Endothelial cell of umbilical vein (primary cell): ENCODE results near the gene TOM1. TPM values are rescaled to one million over a fixed set of nuclear protein-coding genes. Genes with fewer than 3 reads are reported as not detected.

Experiments used
- BruUV-seq: library from RNA; stranded (reverse); fragments of 400-500 nt; replicated peaks from 2 replicates; lab custom pipeline; 2021; lab: Mats Ljungman, UMichigan
- CTCF ChIA-PET: fragments of 300-600, 350-600 bp; sonication (Branson Sonifier 250); formaldehyde crosslinking; loops from one replicate; lab custom pipeline; 2021; ENCODE audit warnings: antibody characterized with exemption, inconsistent platforms; lab: Charles Lee
- POLR2A ChIA-PET: fragments of 300-600, 350-600 bp; sonication (Branson Sonifier 250); formaldehyde crosslinking; loops from one replicate; lab custom pipeline; 2021; ENCODE audit warnings: antibody characterized with exemption, inconsistent platforms; lab: Charles Lee
- DNase-seq: peaks from one replicate; pipeline ENCODE4 v3.0.0-alpha.2; 2011; ENCODE audit warnings: low read depth, low spot score
- FAIRE-seq: peaks from 2 replicates; lab custom pipeline; 2011; peaks lifted over from hg19 to GRCh38; lab: Jason Lieb, UNC
- H2AFZ ChIP-seq: 2 replicates; pipeline ENCODE4 v1.6.0; 2012; ENCODE audit warnings: low read depth, low read length, control low read depth, inconsistent platforms
- H3K27ac ChIP-seq: 2 replicates; pipeline ENCODE4 v1.5.1; 2011; ENCODE audit warnings: low read depth, mild to moderate bottlenecking, control low read depth, low read length, moderate library complexity; ENCODE audit not compliant: insufficient read depth
- H3K27me3 ChIP-seq, 2 experiments: 2 replicates each; pipeline versions ENCODE4 v1.6.0 to v1.6.1; 2011; ENCODE audit warnings: low read length in 2 of 2, mixed read lengths in 1 of 2; ENCODE audit not compliant: control insufficient read depth in 2 of 2, insufficient read depth in 2 of 2
- H3K36me3 ChIP-seq, 2 experiments: 2 replicates in 1 of 2; 3 replicates in 1 of 2; pipeline ENCODE4 v1.5.1; 2011; ENCODE audit warnings: low read length in 2 of 2, mild to moderate bottlenecking in 1 of 2, moderate library complexity in 1 of 2; ENCODE audit not compliant: control insufficient read depth in 2 of 2, insufficient read depth in 2 of 2; ENCODE audit errors: extremely low read depth in 1 of 2
- H3K4me1 ChIP-seq: 3 replicates; pipeline ENCODE4 v1.5.1; 2011; ENCODE audit warnings: mild to moderate bottlenecking, low read length; ENCODE audit not compliant: control insufficient read depth, insufficient read depth; ENCODE audit errors: extremely low read depth
- H3K4me2 ChIP-seq: 2 replicates; pipeline ENCODE4 v1.6.1; 2011; ENCODE audit warnings: low read length, control low read depth, mixed read lengths; ENCODE audit not compliant: insufficient read depth
- H3K4me3 ChIP-seq, 3 experiments: fragments of 200-600 bp in 1 of 3; sonication (generic), shearing (Covaris generic) in 1 of 3; replicated peaks in 1 of 3; 2 replicates each; pipeline ENCODE4 v1.5.1; 2011 to 2016; ENCODE audit warnings: control low read depth in 3 of 3, low read length in 3 of 3, mild to moderate bottlenecking in 2 of 3, inconsistent platforms in 1 of 3, low read depth in 1 of 3, moderate library complexity in 1 of 3; ENCODE audit not compliant: insufficient read depth in 1 of 3
- H3K79me2 ChIP-seq: 2 replicates; pipeline ENCODE4 v1.6.0; 2012; ENCODE audit warnings: low read length, inconsistent platforms; ENCODE audit not compliant: control insufficient read depth, insufficient read depth
- H3K9ac ChIP-seq: replicated peaks from 2 replicates; pipeline ENCODE3; 2011; ENCODE audit warnings: low read length, control low read depth; ENCODE audit not compliant: insufficient read depth; ENCODE audit errors: extremely low read depth
- H3K9me1 ChIP-seq: replicated peaks from 3 replicates; pipeline ENCODE4 v1.6.0; 2011; ENCODE audit warnings: mild to moderate bottlenecking, low read length; ENCODE audit not compliant: control insufficient read depth, insufficient read depth; ENCODE audit errors: extremely low read depth
- H3K9me3 ChIP-seq: replicated peaks from 2 replicates; pipeline ENCODE4 v1.5.1; 2012; ENCODE audit warnings: low read length, inconsistent platforms; ENCODE audit not compliant: control insufficient read depth, insufficient read depth
- H4K20me1 ChIP-seq: replicated peaks from 2 replicates; pipeline ENCODE3; 2011; ENCODE audit warnings: mild to moderate bottlenecking, low read length; ENCODE audit not compliant: control insufficient read depth, insufficient read depth; ENCODE audit errors: extremely low read depth
- CTCF ChIP-seq, 2 donors: IDR thresholded peaks; 1 replicate in 1 of 2; 2 replicates in 1 of 2; pipeline ENCODE4 v1.5.1; 2011; ENCODE audit warnings: low read length in 2 of 2, mild to moderate bottlenecking in 2 of 2, moderate library complexity in 2 of 2, control low read depth in 1 of 2, inconsistent platforms in 1 of 2, low read depth in 1 of 2; ENCODE audit not compliant: insufficient read depth in 1 of 2; ENCODE audit errors: extremely low read depth in 1 of 2
- EZH2 ChIP-seq: IDR thresholded peaks from 2 replicates; pipeline ENCODE4 v1.6.1; 2012; ENCODE audit warnings: borderline replicate concordance, low read depth, mild to moderate bottlenecking, moderate library complexity, low read length, inconsistent platforms; ENCODE audit not compliant: severe bottlenecking
- FOS ChIP-seq: IDR thresholded peaks from 2 replicates; pipeline ENCODE4 v1.6.1; 2011; ENCODE audit warnings: mild to moderate bottlenecking, low read length, moderate library complexity, borderline replicate concordance; ENCODE audit not compliant: insufficient read depth
- JUN ChIP-seq: IDR thresholded peaks from 2 replicates; pipeline ENCODE4 v1.6.1; 2011; ENCODE audit warnings: borderline replicate concordance, low read depth; ENCODE audit not compliant: insufficient read length, insufficient read depth
- POLR2A ChIP-seq: IDR thresholded peaks from 2 replicates; pipeline ENCODE4 v1.6.1; 2012; ENCODE audit warnings: low read depth, mild to moderate bottlenecking, control low read depth, low read length
- POLR2AphosphoS5 ChIP-seq: IDR thresholded peaks from 2 replicates; pipeline ENCODE4 v1.6.1; 2012; ENCODE audit warnings: low read depth, mild to moderate bottlenecking, control low read depth, low read length, moderate library complexity; ENCODE audit not compliant: insufficient read depth
- dilution Hi-C: fragments of 300-500 bp; cut with MboI; formaldehyde crosslinking; loops from one replicate; pipeline ENCODE4 v1.15.0; 2019; ENCODE audit warnings: low sequenced_read_pairs; ENCODE audit not compliant: extremely low pct_ligation_motif_present
- intact Hi-C: fragments of 100-400 bp; cut with micrococcal nuclease; formaldehyde crosslinking; loops from one replicate; pipeline ENCODE4 v1.10.0; 2022
- polyA plus RNA-seq, 4 experiments: library from polyadenylated mRNA; depleted of rRNA in 3 of 4; stranded (reverse) in 3 of 4; unstranded in 1 of 4; fragments of >200 nt; gene quantifications; 2 replicates each; pipeline versions ENCODE4 v1.2.1 to v1.2.3, GENCODE V29; 2011 to 2012; ENCODE audit warnings: missing spikeins in 1 of 4
- total RNA-seq: library from RNA; stranded (reverse); gene quantifications from 2 replicates; pipeline ENCODE4 v1.2.3, GENCODE V29; 2021

The TOM1 gene
- total and polyA plus RNA-seq, 2 donors (not counting 3 experiments of a cell fraction or from before 2014, with no cell fraction given): 36.4 to 74.4 TPM

- Histone ChIP-seq H3K36me3 (no peaks in the 10 kb centered on the region), H3K9me3 (no peaks in the 10 kb centered on the region), H3K9me1 (no peaks in the 10 kb centered on the region), H3K79me2 (no peaks in the 10 kb centered on the region), H3K4me2 (no peak overlapping the region), H3K27ac (no peak overlapping the region), H4K20me1 (no peaks in the 10 kb centered on the region), H3K4me3 (no peak overlapping the region), H2AFZ (peak overlapping the region; percentile 75), H3K9ac (no peak overlapping the region), H3K27me3 (no peaks in the 10 kb centered on the region), H3K4me1 (peaks cover 14% of the 10 kb centered on the region)
- intact Hi-C loops (loop anchor here (5.0 to 10.0 kb wide), 2 partner anchors 562 to 715 kb away; no protein-coding TSS in a partner anchor), dilution Hi-C loops (no loop called here)
- TF ChIP-seq POLR2AphosphoS5: no peak
- no peak for TF ChIP-seq JUN
- TF ChIP-seq CTCF (IDR thresholded peaks at IDR 0.05; ENCODE audit: extremely low read depth in 1 of 2, insufficient read depth in 1 of 2, low read depth in 1 of 2, low read length in 2 of 2): peak in 1 of 2 donors; percentile 27
- TF ChIP-seq FOS: no peak
- no peak for TF ChIP-seq POLR2A
- no peak for TF ChIP-seq EZH2
- DNase-seq (peak; percentile 46), FAIRE-seq (no peak)
- POLR2A ChIA-PET: interaction anchor here (0.7 kb wide), 1 partner anchor 32 kb away, joined by 4 read pairs; no protein-coding TSS in a partner anchor
- CTCF ChIA-PET: interaction anchor here (0.6 to 2.4 kb wide), 7 partner anchors 10 to 713 kb away, joined by 3 to 9 read pairs (median 5); partner anchors contain the start of gene HMOX1
- BruUV-seq: no TSS peak
These were observed 52.8 kb downstream of the TOM1 start for GRCh38 chr22:35352214-35353111.
